ENCODE measurements around the gene LRP8. TPM values are rescaled to one million over a fixed set of nuclear protein-coding genes. Genes with fewer than 3 reads are reported as not detected.

The LRP8 gene
- total and polyA plus RNA-seq, 9 of the 15 experiments (the other 6 are each of a cell fraction or from before 2014, with no cell fraction given) = 7.1 to 56.1 (median 31.3) TPM

DNA sequence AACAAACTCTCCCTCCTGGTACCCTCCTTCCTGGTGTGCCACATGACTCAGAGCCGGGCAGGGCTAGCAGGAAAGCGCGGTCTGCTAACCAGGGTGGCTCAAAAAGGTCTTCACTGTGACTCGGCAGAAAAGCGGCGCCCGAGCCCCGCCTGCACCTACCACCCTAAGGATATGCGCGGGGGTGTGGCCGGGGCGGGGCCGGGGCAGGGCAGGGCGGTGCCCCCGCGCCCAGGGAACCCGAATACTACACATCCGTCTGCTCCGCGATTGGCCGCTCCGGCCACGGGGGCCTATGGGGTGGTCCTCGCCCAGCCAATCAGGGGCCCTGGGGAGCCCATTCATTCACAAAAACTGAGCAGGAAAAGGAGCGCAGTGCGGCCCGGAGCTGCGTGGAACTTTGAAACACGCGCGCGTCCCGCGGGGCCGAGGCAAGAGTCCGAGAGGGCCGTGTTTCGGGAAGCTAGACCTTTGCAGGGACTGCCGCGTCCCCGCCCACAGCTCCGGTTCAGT lies 1.7 kb downstream of the LRP8 start (continued):
- TF ChIP-seq, protein P1, sequence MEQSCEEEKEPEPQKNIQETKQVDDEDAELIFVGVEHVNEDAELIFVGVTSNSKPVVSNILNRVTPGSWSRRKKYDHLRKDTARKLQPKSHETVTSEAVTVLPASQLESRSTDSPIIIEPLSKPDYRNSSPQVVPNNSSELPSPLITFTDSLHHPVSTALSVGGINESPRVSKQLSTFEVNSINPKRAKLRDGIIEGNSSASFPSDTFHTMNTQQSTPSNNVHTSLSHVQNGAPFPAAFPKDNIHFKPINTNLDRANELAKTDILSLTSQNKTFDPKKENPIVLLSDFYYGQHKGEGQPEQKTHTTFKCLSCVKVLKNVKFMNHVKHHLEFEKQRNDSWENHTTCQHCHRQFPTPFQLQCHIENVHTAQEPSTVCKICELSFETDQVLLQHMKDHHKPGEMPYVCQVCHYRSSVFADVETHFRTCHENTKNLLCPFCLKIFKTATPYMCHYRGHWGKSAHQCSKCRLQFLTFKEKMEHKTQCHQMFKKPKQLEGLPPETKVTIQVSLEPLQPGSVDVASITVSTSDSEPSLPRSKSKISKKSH (CRISPR knock-in tag; IDR thresholded peaks at IDR 0.05) = no peak
- TF ChIP-seq ZC3H11A (IDR thresholded peaks at IDR 0.05; ENCODE audit: low read depth, low read length) (no peak), ZNF24 (IDR thresholded peaks at IDR 0.05) (no peak), CREM (IDR thresholded peaks at IDR 0.05; ENCODE audit: low read depth) (no peak), HDAC3 (IDR thresholded peaks at IDR 0.05; ENCODE audit: borderline replicate concordance, partially characterized antibody) (no peak), FOXJ2 (tag; IDR thresholded peaks at IDR 0.05) (no peak), SOX6 (IDR thresholded peaks at IDR 0.05) (no peak), ZNF79 (CRISPR knock-in tag; IDR thresholded peaks at IDR 0.05; ENCODE audit: low read depth) (no peak), HNRNPLL (IDR thresholded peaks at IDR 0.05; ENCODE audit: low read depth, low read length, poor library complexity, severe bottlenecking) (peak; percentile 36), ZNF589 (CRISPR knock-in tag; IDR thresholded peaks at IDR 0.05; ENCODE audit: low read depth) (no peak)
- TF ChIP-seq, protein P2, sequence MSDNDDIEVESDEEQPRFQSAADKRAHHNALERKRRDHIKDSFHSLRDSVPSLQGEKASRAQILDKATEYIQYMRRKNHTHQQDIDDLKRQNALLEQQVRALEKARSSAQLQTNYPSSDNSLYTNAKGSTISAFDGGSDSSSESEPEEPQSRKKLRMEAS (CRISPR knock-in tag; IDR thresholded peaks at IDR 0.05) = no peak
- TF ChIP-seq, protein P3, sequence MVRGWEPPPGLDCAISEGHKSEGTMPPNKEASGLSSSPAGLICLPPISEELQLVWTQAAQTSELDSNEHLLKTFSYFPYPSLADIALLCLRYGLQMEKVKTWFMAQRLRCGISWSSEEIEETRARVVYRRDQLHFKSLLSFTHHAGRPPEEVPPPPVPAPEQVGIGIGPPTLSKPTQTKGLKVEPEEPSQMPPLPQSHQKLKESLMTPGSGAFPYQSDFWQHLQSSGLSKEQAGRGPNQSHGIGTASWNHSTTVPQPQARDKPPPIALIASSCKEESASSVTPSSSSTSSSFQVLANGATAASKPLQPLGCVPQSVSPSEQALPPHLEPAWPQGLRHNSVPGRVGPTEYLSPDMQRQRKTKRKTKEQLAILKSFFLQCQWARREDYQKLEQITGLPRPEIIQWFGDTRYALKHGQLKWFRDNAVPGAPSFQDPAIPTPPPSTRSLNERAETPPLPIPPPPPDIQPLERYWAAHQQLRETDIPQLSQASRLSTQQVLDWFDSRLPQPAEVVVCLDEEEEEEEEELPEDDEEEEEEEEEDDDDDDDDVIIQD (CRISPR knock-in tag; IDR thresholded peaks at IDR 0.05) = no peak
- TF ChIP-seq, protein P4, sequence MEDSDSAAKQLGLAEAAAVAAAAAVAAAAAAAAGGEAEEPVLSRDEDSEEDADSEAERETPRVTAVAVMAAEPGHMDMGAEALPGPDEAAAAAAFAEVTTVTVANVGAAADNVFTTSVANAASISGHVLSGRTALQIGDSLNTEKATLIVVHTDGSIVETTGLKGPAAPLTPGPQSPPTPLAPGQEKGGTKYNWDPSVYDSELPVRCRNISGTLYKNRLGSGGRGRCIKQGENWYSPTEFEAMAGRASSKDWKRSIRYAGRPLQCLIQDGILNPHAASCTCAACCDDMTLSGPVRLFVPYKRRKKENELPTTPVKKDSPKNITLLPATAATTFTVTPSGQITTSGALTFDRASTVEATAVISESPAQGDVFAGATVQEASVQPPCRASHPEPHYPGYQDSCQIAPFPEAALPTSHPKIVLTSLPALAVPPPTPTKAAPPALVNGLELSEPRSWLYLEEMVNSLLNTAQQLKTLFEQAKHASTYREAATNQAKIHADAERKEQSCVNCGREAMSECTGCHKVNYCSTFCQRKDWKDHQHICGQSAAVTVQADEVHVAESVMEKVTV (CRISPR knock-in tag; IDR thresholded peaks at IDR 0.05) = no peak
- TF ChIP-seq, protein P5, sequence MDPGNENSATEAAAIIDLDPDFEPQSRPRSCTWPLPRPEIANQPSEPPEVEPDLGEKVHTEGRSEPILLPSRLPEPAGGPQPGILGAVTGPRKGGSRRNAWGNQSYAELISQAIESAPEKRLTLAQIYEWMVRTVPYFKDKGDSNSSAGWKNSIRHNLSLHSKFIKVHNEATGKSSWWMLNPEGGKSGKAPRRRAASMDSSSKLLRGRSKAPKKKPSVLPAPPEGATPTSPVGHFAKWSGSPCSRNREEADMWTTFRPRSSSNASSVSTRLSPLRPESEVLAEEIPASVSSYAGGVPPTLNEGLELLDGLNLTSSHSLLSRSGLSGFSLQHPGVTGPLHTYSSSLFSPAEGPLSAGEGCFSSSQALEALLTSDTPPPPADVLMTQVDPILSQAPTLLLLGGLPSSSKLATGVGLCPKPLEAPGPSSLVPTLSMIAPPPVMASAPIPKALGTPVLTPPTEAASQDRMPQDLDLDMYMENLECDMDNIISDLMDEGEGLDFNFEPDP (CRISPR knock-in tag; IDR thresholded peaks at IDR 0.05) = no peak
- TF ChIP-seq, protein P6, sequence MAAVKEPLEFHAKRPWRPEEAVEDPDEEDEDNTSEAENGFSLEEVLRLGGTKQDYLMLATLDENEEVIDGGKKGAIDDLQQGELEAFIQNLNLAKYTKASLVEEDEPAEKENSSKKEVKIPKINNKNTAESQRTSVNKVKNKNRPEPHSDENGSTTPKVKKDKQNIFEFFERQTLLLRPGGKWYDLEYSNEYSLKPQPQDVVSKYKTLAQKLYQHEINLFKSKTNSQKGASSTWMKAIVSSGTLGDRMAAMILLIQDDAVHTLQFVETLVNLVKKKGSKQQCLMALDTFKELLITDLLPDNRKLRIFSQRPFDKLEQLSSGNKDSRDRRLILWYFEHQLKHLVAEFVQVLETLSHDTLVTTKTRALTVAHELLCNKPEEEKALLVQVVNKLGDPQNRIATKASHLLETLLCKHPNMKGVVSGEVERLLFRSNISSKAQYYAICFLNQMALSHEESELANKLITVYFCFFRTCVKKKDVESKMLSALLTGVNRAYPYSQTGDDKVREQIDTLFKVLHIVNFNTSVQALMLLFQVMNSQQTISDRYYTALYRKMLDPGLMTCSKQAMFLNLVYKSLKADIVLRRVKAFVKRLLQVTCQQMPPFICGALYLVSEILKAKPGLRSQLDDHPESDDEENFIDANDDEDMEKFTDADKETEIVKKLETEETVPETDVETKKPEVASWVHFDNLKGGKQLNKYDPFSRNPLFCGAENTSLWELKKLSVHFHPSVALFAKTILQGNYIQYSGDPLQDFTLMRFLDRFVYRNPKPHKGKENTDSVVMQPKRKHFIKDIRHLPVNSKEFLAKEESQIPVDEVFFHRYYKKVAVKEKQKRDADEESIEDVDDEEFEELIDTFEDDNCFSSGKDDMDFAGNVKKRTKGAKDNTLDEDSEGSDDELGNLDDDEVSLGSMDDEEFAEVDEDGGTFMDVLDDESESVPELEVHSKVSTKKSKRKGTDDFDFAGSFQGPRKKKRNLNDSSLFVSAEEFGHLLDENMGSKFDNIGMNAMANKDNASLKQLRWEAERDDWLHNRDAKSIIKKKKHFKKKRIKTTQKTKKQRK (IDR thresholded peaks at IDR 0.05; ENCODE audit: borderline replicate concordance, low read depth, low read length) = no peak

All from K562 (cell line).